Measurements from ENCODE around the gene GRK1.
"Not testable (repeated sequence)": the region's sequence is repeated elsewhere in the genome, so short reads cannot be mapped to it uniquely, and the experiment has no call there.

Gene GRK1

DNA sequence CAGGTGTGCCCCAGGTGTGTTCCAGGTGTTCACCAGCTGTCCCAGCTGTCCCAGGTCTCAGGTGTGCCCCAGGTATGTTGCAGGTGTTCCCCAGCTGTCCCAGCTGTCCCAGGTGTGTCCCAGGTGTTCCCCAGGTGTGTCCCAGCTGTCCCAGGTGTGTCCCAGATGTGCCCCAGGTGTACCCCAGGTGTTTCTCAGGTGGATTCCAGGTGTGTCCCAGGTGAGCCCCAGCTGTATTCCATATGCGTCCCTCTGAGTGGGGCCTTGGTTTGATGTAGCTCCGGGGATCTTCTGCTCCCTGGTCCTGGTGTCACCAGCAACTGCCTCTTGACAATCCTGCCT lies 719 bp upstream of the GRK1 start:
- no peak for DNase-seq

DNA sequence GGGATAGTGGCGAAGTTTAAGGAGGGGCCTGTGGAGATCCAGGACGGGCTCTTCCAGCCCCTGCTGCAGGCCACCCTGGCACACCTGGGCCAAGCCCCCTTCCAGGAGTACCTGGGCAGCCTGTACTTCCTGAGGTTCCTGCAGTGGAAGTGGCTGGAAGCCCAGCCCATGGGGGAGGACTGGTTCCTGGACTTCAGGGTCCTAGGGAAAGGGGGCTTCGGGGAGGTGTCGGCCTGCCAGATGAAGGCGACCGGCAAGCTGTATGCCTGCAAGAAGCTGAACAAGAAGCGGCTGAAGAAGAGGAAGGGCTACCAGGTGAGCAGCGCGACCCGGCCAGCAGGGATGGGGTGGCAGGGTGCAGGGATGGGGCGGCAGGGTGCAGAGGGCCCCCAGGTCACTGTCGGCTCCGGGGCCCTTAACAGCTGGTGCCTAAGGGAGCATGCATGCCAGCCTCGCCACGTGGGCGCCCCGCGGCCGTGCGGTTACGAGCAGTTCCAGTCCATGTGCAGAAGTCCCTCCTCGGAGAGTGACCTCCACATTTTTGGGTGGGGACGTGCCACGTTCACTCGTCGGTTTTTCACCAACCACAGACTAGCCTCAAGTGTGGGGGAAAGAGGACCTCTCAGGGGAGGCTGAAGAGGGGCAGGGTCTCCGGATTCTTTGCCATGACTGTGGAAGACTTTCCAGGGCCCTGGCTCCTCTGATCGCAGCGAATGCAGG lies 912 bp downstream of the GRK1 start:
- DNase-seq: no peak

DNA sequence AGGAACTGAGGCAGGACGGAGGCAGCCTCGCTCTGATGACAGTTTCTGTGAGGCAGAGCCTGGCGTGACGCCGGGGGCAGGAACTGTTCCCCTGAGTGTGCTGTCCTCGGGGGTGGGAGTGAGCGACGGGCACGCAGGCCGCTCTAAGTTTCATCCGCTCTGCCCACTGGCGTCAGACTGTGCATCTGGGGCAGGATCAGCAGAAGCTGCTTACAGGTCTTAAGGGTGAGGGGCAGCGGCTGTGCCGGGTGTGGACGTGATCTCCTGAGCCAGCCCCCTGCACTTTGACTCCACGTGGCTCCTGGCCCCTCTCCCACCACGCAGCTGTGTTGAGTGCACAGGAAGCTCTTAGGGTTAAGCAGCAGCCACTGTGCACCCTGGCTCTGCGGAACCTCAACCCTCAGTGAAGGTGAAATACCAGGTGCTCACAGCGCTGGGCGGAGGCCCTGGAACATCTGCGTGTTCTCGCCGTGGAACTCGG lies 1.5 kb downstream of the GRK1 start:
- DNase-seq: no peak

DNA sequence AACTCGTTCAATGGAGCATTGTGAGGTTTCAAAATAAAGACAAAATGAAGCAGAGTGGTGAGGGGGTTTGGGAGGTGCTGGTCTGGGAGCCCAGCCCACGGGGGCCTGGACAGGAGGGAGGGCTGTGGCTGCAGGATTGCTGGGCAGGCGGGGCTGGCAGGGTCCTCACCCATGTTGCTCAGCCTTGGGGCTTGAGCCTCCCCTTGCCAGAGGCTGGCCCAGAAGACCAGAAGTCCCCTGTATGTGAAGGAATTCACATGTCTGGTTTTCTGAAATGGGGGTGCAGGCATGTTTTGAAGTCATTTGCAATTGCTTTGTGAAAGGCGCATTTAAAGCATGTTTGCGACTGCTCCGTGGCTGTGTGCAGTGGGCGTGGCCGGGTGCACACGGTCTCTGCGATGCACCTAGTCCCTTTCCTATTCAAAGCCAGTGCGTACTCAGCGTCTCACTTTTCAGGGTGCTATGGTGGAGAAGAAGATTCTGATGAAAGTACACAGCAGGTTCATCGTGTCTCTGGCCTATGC lies 2.3 kb downstream of the GRK1 start:
- DNase-seq: no peak

DNA sequence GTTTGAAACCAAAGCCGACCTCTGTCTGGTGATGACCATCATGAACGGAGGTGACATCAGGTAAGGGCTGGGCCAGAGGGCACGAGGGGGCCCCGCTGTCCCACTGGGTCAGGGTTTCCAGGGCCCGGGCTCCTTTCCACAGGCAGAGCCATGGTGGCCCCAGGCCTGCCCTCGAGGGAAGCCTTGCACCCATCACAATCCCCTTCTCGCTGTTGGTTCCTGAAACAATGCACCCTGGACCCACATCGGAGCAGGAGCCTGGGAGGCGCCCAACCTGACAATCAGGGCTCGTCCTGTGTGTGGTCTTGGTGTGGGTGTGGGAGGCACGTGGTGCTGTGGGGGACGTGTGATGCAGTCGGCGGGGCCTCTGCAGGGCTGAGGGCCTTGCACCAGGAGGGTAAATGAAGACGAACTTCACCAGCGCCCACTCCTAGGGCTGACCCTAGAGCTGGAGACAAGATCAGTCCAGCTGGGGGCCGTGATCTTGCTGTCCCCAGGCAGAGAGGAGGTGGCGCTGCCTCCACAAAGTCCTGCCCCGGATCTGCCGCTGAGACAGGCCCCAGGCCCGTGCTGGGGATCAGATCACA lies 2.8 kb downstream of the GRK1 start:
- no peak for DNase-seq

GRCh38 chr13:113670541-113670940 lies 3.5 kb downstream of the GRK1 start:
- DNase-seq: no peak

- no peak for DNase-seq
These were observed 4.3 kb downstream of the GRK1 start for GRCh38 chr13:113671066-113672001.

GRCh38 chr13:113672002-113672651 lies 5.1 kb downstream of the GRK1 start:
- DNase-seq: peak; percentile 19

DNA sequence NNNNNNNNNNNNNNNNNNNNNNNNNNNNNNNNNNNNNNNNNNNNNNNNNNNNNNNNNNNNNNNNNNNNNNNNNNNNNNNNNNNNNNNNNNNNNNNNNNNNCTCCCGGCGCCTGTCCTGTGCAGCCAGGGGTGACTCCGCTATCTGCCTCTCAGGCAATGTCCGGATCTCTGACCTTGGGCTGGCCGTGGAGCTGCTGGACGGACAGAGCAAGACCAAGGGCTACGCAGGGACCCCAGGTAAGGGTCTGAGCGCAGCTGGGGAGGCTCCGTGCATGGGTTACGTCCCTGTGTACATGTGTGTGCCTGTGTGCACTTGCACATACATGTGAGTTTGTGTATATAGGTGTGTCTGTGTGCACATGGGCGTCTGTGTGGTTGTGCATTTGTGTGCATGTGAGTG lies 55.9 kb downstream of the GRK1 start:
- no peak for DNase-seq

DNA sequence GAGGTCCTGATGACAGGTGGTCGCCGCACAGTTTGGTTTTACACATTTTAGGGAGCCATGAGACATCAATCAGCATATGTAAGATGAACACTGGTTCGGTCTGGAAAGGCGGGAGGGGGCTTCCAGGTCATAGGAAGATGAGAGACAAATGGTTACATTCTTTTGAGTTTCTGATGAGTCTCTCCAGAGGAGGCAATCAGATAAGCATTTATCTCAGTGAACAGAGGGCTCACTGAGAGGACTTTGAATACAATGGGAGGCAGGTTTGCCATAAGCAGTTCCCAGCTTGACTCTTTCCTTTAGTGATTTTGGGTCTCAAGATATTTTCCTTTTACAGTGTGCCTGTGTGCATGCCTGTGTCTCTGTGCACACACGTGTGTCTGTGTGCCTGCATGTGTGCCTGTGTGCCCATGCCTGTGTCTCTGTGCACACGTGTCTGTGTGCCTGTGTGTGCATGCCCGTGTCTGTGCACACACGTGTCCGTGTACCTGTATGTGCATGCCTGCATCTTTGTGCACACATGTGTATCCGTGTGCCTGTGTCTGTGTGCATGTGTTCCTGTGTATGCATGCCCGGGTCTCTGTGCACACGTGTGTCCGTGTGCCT lies 56.5 kb downstream of the GRK1 start:
- no peak for DNase-seq

GRCh38 chr13:113724016-113724758 lies 57.2 kb downstream of the GRK1 start:
- DNase-seq: no peak

GRCh38 chr13:113724780-113725315 lies 57.8 kb downstream of the GRK1 start:
- DNase-seq: peak; percentile 64

GRCh38 chr13:113725329-113726105 lies 58.5 kb downstream of the GRK1 start:
- DNase-seq: not testable (repeated sequence)

GRCh38 chr13:113726106-113726821 lies 59.2 kb downstream of the GRK1 start:
- not testable (repeated sequence) for DNase-seq

GRCh38 chr13:113726961-113727411 lies 60.0 kb downstream of the GRK1 start:
- no peak for DNase-seq

GRCh38 chr13:113728571-113729054 lies 61.6 kb downstream of the GRK1 start:
- DNase-seq: no peak

- DNase-seq: no peak
These were observed 62.4 kb downstream of the GRK1 start for GRCh38 chr13:113729187-113730019.

- DNase-seq: no peak
These were observed 63.3 kb downstream of the GRK1 start for GRCh38 chr13:113730258-113730691.
